CD4-positive, alpha-beta T cell treated with Interleukin-17A for 4 hours (primary cell): ENCODE measurements around the gene TBC1D5.
A peak's percentile ranks its signal among the peaks of the same experiment; 100 is the strongest.

Source experiments
- DNase-seq: peaks from one replicate; pipeline ENCODE4 v3.0.0-alpha.2; 2020; ENCODE audit warnings: mixed read lengths

Gene TBC1D5

GRCh38 chr3:17459470-17459993 lies 282.9 kb downstream of the TBC1D5 start:
- DNase-seq = no peak

GRCh38 chr3:17456650-17457049 lies 285.8 kb downstream of the TBC1D5 start:
- no peak for DNase-seq

DNA sequence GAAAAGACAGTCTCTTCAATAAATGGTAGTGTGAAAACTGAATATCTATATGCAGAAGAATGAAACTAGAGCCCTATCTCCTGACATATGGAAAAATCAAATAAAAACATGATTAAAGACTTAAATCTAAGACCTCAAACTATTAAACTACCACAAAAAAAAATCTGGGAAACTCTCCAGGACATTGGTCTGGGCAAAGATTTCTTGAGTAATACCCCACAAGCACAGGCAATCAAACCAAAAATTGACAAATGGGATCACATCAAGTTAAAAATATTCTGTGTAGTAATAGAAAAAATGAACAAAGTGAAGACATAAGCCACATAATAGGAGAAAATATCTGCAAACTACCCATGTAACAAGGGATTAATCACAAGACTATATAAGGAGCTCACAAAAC lies 286.4 kb downstream of the TBC1D5 start:
- no peak for DNase-seq

GRCh38 chr3:17444865-17445264 lies 297.6 kb downstream of the TBC1D5 start:
- DNase-seq = no peak

- no peak for DNase-seq
Measured at GRCh38 chr3:17443142-17443541, 299.3 kb downstream of the TBC1D5 start.

- no peak for DNase-seq
Measured at GRCh38 chr3:17442332-17443049, 299.9 kb downstream of the TBC1D5 start.

DNA sequence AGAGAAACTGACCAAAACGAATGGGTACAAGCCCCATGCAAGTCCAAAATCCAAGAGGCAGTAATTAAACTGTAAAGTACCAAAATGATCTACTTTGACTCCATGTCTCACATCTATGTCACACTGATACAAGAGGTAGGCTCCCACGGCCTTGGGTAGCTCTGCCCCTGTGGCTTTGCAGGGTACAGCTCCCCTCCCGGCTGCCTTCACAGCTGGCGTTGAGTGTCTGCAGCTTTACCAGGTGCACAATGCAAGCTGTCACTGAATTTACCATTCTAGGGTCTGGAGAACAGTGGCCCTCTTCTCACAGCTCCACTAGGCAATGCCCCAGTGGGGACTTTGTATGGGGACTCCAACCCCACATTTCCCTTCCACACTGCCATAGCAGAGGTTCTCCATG lies 308.6 kb downstream of the TBC1D5 start:
- DNase-seq = no peak

GRCh38 chr3:17432236-17432635 lies 310.2 kb downstream of the TBC1D5 start:
- DNase-seq = no peak

GRCh38 chr3:17431484-17432045 lies 310.9 kb downstream of the TBC1D5 start:
- DNase-seq = no peak

DNA sequence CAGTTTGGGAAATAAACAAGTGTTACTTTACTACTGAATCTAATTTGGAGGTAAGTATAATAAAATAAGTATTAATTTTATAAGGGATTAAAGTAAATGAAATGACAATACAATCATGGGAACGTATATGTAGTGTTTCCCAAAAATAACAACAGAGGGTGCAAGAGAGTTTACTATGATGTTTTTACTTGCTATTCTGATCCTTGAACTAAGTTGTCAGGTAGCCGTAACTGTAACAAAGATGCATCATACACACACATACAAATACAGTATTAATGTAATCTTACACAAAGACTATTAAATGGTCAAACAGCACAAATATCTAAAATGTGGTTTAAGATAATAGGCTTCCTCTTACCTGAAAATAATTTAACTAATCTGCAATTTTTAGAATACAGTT lies 311.4 kb downstream of the TBC1D5 start:
- no peak for DNase-seq

DNA sequence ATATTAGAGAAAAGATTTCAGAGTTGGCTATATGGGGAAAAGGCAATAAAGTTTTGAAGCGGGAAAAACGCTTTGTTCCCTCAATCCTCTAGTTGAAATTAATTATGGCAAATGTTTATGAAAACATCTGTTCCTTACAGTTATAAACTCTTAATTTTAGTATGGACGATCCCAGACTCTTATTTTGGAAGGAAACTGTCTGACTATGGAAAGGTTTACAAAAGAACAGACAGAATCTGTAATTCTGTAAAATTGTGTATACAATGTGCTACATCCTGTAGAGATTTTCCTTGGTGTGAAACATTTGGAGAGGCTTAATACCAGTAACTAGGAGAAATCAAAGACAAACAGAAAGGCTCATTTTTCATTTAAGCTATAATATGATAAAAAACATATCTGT lies 311.8 kb downstream of the TBC1D5 start:
- DNase-seq = no peak

GRCh38 chr3:17423786-17424536 lies 318.5 kb downstream of the TBC1D5 start:
- DNase-seq = no peak

GRCh38 chr3:17422636-17423035 lies 319.8 kb downstream of the TBC1D5 start:
- no peak for DNase-seq

DNA sequence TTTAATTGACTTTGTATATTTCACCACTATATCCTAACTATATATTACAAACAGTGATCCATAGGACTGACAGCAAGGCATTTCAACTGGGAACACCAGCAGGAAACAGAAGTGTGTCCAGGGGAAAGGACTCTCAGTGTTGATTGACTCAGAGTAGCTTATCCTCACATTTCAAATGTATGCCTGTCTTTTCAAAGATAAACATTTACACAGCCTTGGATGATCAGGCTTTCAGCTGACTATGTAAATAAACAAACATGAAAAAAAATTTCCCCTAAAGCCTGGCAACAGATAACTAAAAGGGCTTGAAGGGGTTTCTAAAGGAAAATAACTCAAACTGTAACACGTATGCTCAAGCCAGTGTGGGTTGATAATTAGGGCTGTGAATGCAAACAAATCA lies 321.8 kb downstream of the TBC1D5 start:
- DNase-seq = no peak

DNA sequence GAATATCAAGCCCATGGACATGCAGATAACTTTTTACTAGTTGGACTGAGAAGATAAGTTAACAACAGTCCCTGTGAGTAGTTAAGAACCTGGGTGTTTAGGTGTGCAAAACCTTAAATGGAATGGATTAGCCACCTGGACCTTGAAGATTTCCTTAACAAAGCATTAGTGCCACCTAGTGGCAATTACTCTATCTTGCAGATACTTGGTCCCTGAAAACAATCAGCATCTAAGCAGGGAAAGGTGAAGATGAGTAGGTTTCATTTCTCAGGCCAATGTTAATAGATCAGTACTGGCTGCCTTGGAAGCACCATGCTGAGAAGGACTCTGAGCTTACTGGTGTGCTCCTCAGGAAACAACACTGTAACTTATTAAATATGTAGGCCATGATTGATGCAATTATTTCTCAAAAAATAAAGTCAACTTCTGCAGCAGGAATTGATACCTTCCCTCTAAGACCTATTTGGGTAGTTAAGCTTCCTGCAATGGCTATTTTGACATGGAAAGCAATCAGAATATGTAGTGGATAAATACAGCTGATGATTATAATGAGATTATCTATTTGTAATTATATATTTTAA lies 329.4 kb downstream of the TBC1D5 start:
- peak; percentile 10 for DNase-seq

DNA sequence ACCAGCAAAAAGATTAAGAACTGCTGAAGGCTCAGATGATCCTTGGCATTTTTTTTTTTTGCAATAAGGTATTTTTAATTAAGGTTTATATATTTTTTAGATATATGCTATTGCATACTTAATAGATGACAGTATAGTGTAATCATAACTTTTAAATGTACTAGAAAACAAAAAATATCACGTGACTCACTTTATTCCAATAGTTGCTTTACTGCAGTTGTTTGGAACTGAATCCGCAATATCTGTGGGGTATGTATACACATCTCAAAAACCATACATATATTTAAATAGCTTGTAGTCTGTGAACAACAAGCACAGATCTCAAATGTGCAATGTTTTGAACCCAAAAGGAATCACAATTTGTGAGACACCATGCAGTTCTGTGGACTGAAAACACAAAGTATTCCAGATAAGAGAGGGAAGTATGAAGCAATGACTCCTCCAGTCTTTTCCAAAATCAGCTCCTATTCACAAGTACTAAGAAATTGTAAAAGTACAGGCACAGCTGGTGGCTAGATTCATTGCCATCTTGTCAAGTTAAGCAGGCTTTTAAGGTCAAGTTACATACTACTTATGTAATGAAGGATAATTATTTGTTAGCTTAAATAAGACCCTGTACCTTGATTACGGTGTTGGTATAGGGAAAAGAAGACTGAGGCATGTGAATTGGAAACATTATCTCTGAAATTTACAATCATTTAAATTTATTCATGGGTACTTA lies 331.1 kb downstream of the TBC1D5 start:
- no peak for DNase-seq

- DNase-seq = no peak
Measured at GRCh38 chr3:17407576-17407975, 334.9 kb downstream of the TBC1D5 start.

GRCh38 chr3:17404548-17404947 lies 337.9 kb downstream of the TBC1D5 start:
- DNase-seq = no peak

- DNase-seq = no peak
Measured at GRCh38 chr3:17402442-17402841, 340.0 kb downstream of the TBC1D5 start.

DNA sequence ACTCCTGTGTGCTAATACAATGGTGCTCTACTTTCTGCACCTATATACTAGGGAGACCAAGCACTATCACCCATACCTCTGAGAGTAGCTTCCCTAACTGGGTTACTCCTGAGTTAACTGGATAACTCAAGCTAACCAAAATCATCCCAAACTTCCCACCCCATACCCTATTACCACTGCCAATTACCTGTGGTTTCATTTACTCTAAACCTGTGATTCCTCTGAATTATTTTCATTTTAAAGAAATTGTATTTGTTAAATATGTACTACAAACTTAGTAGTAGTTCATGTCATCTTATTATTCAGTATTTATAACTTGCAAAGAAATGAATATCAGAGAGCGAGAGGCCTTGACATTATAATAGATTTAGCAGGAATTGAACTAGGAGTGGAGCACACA lies 340.5 kb downstream of the TBC1D5 start:
- DNase-seq = no peak

DNA sequence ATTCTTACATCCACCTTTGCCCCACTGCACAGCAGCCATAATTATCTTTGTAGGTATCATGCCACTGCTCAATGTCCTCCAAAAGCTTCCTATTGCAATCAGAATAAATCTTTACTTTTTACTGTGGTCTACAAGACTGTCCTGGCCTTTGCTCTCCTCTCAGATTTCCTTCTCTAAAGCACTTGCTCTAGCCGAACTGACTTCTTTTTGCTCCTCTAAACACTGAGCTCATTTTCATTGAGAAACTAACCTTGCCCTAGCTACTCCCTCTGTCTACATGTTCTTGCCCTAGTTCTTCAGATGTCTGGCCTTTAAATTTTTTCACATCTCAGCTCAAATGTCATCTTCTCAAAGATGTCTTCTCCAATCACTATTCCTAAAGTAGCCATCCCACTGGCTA lies 342.8 kb downstream of the TBC1D5 start:
- DNase-seq = no peak

DNA sequence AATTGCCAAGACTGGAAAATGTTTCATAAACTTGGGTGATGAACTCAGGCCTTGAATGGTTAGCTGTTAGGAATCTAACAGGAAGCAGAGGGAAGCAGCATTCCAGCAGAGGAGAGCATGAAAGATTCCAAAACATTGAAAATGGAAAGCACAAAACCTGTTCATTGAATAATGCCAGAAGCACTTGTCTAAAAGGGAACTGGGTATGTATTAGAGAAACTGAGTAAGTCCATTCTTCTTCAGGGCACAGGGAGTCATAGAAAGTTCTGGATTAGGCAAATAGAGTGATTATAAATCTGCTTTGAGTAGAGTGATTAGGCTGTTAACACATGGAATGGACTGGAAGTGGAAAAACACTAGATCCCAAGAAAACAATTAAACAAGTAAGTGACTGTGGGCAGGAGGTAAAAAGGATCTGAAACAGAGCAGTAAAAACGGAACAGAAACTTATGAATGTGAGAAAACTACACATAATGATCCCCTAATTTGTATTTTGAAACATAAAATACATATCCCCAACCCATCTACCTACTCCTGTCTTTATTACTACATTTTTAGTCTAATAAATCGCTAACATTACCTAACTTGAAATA lies 343.4 kb downstream of the TBC1D5 start:
- no peak for DNase-seq

- DNase-seq = no peak
Measured at GRCh38 chr3:17396036-17396435, 346.4 kb downstream of the TBC1D5 start.
